Smooth muscle cell (in vitro differentiated cells): ENCODE results near the gene TMEM88. TPM values are rescaled to one million over a fixed set of nuclear protein-coding genes. Genes with fewer than 3 reads are reported as not detected.

Experiments
- DNase-seq: peaks from one replicate; lab custom pipeline; 2025; ENCODE audit not compliant: unreplicated experiment; lab: John Stamatoyannopoulos, UW
- H2AFZ ChIP-seq: fragments of 200-600 bp; sonication (generic); 2 replicates; pipeline ENCODE4 v1.6.0; 2016; ENCODE audit warnings: antibody characterized with exemption, low read depth, mild to moderate bottlenecking
- H3F3A ChIP-seq: fragments of 200-600 bp; sonication (generic); 2 replicates; pipeline ENCODE4 v1.6.0; 2017; ENCODE audit warnings: antibody characterized with exemption, low read depth
- H3K27ac ChIP-seq: fragments of 200-600 bp; sonication (generic); 2 replicates; pipeline ENCODE4 v1.5.1; 2016; ENCODE audit warnings: low read depth, mild to moderate bottlenecking
- H3K27me3 ChIP-seq: fragments of 200-600 bp; sonication (generic); 2 replicates; pipeline ENCODE4 v1.6.1; 2016; ENCODE audit warnings: low read depth, mild to moderate bottlenecking
- H3K36me3 ChIP-seq: fragments of 200-600 bp; sonication (generic); 2 replicates; pipeline ENCODE4 v1.5.1; 2016; ENCODE audit warnings: low read depth
- H3K4me1 ChIP-seq: fragments of 200-600 bp; sonication (generic); 2 replicates; pipeline ENCODE4 v1.5.1; 2016; ENCODE audit warnings: low read depth
- H3K4me2 ChIP-seq: fragments of 200-600 bp; sonication (generic); 2 replicates; pipeline ENCODE4 v1.6.0; 2016; ENCODE audit warnings: mild to moderate bottlenecking
- H3K4me3 ChIP-seq: fragments of 200-600 bp; sonication (generic); 2 replicates; pipeline ENCODE4 v1.5.1; 2016; ENCODE audit warnings: mild to moderate bottlenecking
- H3K79me2 ChIP-seq: fragments of 200-600 bp; sonication (generic); 2 replicates; pipeline ENCODE4 v1.6.0; 2016; ENCODE audit warnings: low read depth, mild to moderate bottlenecking
- H3K9ac ChIP-seq: fragments of 200-600 bp; sonication (generic); 2 replicates; pipeline ENCODE4 v1.6.0; 2016; ENCODE audit warnings: low read depth
- H3K9me3 ChIP-seq: fragments of 200-600 bp; sonication (generic); replicated peaks from 2 replicates; pipeline ENCODE4 v1.5.1; 2016; ENCODE audit warnings: low read depth
- H4K20me1 ChIP-seq: fragments of 200-600 bp; sonication (generic); 2 replicates; pipeline ENCODE4 v1.6.0; 2016; ENCODE audit warnings: low read depth
- WGBS: methylation state at CpG from one replicate; pipeline ENCODE4 v1.1.7; 2016; ENCODE audit warnings: low lambda C conversion rate; 5-methylcytosine and 5-hydroxymethylcytosine counted together
- polyA plus RNA-seq: library from polyadenylated mRNA; unstranded; fragments of >200 nt; fragmentation: Nextera tagmentation; extraction: Ambion mirVana; gene quantifications from 2 replicates; pipeline ENCODE4 v1.2.1, GENCODE V29; 2016
- total RNA-seq: library from RNA; depleted of rRNA; stranded (reverse); fragments of >200 nt; gene quantifications from 2 replicates; pipeline ENCODE4 v1.2.3, GENCODE V29; 2014
- TF ChIP-seq, protein P1 (sequence below): fragments of 200-600 bp; sonication (generic); IDR thresholded peaks from 2 replicates; pipeline ENCODE4 v1.5.1; 2017; ENCODE audit warnings: borderline replicate concordance, mild to moderate bottlenecking, antibody characterized with exemption; ENCODE audit not compliant: insufficient read depth, poor library complexity, severe bottlenecking

TMEM88 gene
- total and polyA plus RNA-seq, 2 experiments from 2014 or later: 5.1 to 16.1 TPM

DNA sequence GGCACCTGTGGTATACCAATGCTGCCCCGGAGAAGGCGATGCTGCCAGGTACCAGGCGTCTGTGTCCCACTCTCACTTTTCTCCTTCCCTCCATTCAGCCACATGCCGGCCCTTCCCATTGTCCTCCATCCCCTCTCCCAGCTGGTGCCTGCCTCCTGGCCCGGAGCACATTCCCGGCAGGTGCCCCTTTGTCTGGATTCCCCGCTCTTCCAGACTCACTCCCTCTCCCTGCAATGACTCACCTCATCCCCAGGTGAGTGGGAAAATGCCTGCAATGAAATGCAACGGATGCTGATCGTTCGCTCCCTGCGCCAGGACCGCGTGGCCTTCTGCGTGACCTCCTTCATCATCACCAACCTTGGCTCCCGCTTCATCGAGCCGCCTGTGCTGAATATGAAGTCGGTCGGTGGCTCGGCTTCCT, 31.3 kb upstream of the TMEM88 start:
- Histone ChIP-seq H3K27me3 (no peaks in the 10 kb centered on the region), H3K36me3 (no peaks in the 10 kb centered on the region), H3K9ac (no peak overlapping the region), H3K4me3 (no peak overlapping the region), H3K9me3 (no peaks in the 10 kb centered on the region), H3K4me2 (no peak overlapping the region), H2AFZ (no peak overlapping the region), H3K4me1 (no peaks in the 10 kb centered on the region), H3K79me2 (no peaks in the 10 kb centered on the region), H3F3A (no peaks in the 10 kb centered on the region), H4K20me1 (no peaks in the 10 kb centered on the region), H3K27ac (no peak overlapping the region)
- WGBS: 58% methylated on average over 20 of the region's 20 CpGs
- TF ChIP-seq, protein P1, sequence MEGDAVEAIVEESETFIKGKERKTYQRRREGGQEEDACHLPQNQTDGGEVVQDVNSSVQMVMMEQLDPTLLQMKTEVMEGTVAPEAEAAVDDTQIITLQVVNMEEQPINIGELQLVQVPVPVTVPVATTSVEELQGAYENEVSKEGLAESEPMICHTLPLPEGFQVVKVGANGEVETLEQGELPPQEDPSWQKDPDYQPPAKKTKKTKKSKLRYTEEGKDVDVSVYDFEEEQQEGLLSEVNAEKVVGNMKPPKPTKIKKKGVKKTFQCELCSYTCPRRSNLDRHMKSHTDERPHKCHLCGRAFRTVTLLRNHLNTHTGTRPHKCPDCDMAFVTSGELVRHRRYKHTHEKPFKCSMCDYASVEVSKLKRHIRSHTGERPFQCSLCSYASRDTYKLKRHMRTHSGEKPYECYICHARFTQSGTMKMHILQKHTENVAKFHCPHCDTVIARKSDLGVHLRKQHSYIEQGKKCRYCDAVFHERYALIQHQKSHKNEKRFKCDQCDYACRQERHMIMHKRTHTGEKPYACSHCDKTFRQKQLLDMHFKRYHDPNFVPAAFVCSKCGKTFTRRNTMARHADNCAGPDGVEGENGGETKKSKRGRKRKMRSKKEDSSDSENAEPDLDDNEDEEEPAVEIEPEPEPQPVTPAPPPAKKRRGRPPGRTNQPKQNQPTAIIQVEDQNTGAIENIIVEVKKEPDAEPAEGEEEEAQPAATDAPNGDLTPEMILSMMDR: no peak
- DNase-seq: no peak

DNA sequence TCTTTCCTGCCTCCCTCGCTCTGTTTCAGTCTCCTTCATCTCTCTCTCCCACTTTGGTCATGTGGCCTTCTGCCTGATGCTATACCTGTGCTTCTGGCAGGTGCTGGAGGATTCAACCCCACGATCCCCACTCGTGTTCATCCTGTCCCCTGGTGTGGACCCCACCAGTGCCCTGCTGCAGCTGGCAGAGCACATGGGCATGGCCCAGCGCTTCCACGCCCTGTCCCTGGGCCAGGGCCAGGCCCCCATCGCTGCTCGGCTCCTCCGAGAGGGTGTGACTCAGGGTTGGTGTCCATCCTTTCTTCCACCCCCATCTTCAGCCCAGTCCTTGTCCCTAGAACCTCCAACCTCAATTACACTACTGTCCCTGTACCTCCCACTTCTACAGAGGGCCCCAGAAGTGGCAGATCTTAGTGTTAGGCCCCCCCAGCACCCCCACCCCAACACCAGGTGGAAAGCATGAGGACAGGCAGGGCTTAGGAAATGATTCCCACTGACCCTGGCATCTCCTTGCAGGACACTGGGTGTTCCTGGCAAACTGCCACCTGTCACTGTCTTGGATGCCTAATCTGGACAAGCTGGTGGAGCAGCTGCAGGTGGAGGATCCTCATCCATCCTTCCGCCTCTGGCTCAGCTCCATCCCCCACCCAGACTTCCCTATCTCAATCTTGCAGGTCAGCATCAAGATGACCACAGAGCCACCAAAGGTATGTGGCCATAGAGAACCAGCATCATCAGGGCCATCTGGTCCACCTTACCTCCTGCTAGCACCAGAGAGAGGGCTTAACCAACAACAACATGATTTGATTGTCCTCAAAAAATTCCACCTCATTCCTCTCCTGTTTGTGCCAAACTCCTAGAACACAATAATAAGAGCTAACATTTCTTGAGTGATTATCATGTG, 30.6 kb upstream of the TMEM88 start:
- Histone ChIP-seq H3K27me3 (no peaks in the 10 kb centered on the region), H3K9me3 (no peaks in the 10 kb centered on the region), H3K4me2 (no peak overlapping the region), H3F3A (no peaks in the 10 kb centered on the region), H4K20me1 (no peaks in the 10 kb centered on the region), H3K4me3 (no peak overlapping the region), H3K36me3 (no peaks in the 10 kb centered on the region), H3K4me1 (no peaks in the 10 kb centered on the region), H3K27ac (no peak overlapping the region), H3K9ac (no peak overlapping the region), H2AFZ (no peak overlapping the region), H3K79me2 (no peaks in the 10 kb centered on the region)
- no peak for DNase-seq
- WGBS: 93% methylated on average over 9 of the region's 9 CpGs
- TF ChIP-seq, protein P1: no peak

DNA sequence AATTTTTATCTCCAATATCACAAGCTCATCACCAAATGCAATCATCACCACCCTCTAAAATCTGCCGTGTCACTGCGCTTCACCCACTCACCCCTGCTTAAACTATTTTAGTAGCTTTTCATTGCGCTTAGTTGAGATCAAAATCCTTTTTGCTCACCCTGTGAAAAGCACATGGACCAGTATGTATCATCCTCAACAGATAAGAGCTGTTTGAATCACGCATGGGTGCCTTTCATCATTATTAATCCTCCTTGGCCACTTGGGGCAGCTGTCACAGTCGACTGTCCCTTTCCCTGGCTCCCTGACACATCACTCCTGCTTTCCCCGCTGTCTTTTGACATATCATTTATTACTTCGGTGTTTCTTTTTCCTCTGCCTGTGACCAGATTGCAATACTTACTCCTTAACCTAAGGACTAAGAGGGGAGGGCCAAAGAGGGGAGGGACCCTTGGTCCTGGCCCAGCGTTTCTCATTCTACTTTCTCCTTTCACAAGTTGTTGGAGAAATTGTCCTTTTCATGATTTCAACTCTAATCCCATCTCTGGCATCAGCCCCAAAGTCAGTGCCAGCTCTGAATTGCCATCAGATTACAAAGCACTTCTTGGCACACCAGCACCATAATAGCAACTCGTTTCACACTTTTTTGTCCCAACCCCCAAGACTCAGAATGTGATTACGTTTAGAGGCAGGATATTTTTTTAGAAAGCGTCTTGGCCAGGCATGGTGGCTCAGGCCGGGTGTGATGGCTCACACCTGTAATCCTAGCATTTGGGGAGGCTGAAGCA, 29.5 kb upstream of the TMEM88 start:
- no peak overlapping the region for H3K27ac ChIP-seq
- no peaks in the 10 kb centered on the region for H3K36me3 ChIP-seq
- 56% methylated on average over 12 of the region's 12 CpGs for WGBS
- H3K4me1 ChIP-seq: no peaks in the 10 kb centered on the region
- H3F3A ChIP-seq: no peaks in the 10 kb centered on the region
- H3K27me3 ChIP-seq: no peaks in the 10 kb centered on the region
- H3K4me3 ChIP-seq: no peak overlapping the region
- no peak overlapping the region for H2AFZ ChIP-seq
- no peak overlapping the region for H3K4me2 ChIP-seq
- DNase-seq: no peak
- H4K20me1 ChIP-seq: no peaks in the 10 kb centered on the region
- no peaks in the 10 kb centered on the region for H3K79me2 ChIP-seq
- no peak overlapping the region for H3K9ac ChIP-seq
- H3K9me3 ChIP-seq: no peaks in the 10 kb centered on the region
- TF ChIP-seq, protein P1: no peak
